ENCODE data around the gene MIR17HG.
"Not testable (repeated sequence)": the region's sequence is repeated elsewhere in the genome, so short reads cannot be mapped to it uniquely, and the experiment has no call there.

MIR17HG gene

DNA sequence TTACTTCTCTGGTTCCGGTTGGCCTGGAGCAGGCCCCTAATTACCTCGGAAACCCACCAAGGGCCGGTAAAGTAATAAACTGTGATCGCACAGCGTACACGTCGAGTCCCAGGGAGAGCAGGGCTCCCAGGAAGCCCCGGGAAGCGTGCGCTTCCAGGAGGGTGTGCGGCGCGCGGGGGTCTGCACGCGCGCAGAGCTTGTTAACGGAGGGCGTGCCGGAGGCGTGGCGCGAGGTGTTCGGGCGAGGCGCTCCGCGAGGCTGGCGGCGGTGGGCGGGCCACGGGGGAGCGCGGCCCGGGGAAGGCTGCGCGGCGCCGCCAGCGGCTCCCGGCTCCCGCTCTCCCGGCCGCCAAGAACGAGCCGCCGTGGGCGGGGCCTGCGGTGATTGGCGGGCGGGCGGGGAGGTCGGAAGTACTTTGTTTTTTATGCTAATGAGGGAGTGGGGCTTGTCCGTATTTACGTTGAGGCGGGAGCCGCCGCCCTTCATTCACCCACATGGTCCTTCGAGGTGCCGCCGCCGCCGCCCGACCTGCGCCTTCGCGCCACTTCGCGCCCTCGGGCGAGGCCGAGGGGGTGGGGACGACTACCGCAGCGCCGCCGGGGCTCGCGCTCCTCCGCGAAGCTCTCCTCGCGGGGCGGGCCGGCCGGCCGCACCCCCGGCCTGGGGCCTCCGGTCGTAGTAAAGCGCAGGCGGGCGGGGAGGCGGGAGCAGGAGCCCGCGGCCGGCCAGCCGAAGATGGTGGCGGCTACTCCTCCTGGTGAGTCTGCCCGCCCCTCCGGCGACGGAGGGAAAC lies at the start of gene MIR17HG:
Gene MIR17HG (plus strand): TSS at position 486 of the 794 bp plus-strand sequence.
- peak; percentile 94 for DNase-seq

DNA sequence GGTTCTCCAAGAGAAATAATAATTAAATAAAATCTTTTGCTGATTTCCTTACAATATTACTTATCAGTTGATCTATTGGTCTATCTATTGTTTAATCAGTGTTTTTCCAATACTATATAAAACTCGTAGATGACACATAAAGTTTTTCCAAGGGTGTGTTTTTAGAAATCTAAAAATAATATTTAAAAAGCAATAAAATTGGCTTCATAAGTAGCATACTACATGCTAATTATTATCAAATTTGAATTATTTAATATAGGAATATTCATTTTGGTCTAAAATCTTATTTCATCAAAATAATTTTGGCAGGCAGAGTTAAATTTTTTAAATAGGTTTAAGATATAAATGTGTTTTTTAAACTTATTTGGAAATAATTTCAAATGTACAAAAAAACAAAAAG lies 49.4 kb upstream of the MIR17HG start:
- DNase-seq: no peak

DNA sequence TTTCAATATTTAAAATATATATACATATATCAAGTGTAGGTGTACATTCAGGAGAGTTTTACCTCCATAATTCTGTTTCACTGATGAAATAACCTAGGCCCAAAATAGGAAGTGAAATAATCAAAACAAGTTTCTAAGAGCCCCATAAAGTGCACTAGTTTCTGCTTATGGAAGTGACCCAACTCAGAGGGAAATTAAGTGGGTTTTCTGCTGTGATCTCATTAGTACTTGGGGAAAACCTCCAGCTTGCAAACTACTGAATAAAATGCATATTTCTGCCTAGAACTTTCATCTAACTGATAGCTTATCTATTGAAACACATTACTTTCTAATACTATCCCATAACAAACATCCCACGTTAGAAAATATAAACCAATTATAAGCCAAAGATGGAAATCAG lies 45.4 kb upstream of the MIR17HG start:
- no peak for DNase-seq

DNA sequence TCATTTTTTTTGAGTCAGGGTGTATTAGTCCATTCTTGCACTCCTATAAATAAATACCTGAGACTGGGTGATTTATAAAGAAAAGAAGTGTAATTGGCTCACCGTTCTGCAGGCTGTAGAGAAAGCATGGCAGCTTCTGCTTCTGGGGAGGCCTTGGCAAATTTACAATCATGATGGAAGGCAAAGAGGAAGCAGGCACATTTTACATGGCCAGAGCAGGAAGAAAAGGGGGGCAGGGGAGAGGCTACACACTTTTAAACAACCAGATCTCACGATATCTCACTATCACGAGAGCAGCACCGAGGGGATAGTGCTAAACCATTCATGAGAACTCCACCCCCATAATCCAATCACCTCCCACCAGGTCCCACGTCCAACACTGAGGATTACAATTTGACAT lies 44.5 kb upstream of the MIR17HG start:
- no peak for DNase-seq

DNA sequence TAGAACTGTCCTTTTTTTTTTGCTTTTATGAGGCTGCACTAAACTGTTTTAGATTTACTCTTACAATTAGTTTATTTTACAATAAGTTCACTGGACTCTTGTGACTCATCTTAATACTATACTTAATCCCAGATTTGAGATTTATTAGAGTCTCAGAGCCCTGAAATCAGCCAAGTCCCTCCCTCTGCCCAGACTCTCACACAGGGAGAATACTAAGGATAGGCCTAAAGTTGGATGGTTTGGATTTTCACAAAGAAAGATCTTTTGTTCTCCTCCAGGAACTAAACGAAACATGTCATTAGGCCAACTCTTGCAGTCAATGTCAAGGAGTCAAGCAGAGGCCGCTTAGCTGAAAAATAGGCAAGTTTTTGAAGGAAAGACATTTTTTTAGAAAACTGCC lies 42.7 kb upstream of the MIR17HG start:
- no peak for DNase-seq

DNA sequence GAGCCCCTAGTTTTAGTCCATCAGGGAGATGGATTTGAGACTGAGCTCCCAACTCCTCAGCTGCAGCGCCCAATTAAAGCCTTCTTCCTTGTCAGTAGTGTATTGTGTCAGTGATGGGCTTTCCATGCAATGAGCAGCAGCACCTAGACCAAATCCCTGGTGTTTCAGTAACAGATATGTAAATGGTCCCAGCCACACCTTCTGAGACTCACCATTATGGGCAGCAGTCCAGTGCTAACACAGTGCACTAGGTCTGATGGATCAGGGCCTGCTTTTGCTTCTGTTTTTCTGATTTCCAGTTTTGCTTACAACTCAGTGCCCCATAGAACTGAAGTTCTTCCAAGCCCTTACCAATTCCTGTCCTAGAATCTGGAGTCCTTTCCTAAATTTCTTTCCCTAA lies 41.8 kb upstream of the MIR17HG start:
- DNase-seq: no peak

DNA sequence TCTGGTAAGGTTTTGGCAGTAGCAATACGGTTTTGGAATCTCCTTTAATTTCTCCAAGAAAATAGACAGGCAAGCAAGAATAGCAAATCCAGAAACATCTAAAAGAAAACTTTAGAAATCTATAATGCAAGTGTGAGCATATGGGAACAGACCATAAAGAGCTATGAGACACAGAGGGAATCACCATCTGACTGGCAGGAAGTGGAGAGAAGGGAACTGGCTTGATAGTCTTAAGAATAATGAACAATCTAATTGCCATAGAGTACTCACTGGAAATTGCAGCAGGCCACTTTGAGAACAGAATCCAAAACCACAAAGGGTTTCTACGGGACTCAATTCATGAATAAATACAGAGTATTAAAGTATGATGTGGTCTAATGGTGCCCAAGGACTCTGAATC lies 39.6 kb upstream of the MIR17HG start:
- DNase-seq: no peak

DNA sequence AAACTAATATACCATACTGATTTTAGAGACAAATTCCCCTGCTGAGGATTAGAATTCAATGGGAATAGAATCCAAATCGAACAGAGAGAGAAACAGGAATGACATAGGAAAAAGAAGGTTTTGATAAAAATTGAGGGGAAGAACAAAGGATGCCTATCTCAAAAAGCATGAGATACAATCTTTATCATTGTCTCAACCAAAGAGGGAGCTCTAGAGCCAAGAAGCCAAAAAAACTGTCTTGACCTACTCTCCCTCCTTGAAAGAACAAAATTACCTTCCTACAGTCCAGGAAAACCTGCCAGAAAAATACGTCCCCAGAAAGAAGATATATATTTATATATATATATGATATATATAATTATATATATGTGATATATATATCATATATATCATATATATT lies 39.2 kb upstream of the MIR17HG start:
- no peak for DNase-seq

DNA sequence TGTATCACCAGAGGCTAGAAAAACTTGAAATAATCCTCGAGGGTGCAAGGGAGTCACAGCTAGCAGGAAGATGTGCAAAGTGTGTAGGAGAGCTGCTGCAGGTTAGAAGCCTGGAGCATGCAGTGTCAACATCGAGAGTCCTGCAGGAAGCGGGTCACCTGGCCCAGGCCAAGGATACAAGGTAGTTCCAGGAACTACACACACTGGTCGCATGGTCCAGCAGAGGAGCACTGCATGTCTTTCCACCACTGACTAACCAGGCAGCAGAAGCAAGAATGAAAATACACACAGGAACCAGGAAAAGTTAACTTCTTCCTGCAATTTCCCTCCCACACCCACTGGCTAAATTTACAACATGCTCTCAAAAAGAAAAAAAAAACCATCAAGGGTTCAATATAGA lies 36.0 kb upstream of the MIR17HG start:
- DNase-seq: no peak

DNA sequence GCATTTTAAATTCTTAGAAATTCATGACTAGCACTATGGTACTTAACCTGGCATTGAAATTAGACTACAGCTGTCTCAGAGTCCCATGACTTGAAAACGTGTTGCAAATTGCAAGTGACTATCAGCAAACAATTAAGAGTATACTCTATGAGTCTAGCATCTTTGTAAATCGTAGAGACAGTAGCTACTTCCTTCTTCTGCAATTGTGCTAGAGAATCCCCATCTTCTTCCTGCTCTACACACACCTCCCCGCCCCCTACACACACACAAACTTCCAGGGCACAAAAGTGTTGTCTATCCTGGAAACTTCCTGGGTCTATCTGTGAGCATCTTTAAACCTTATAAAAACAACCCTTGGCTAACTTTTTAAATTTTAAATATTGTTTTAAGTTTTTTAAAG lies 35.2 kb upstream of the MIR17HG start:
- DNase-seq: no peak

DNA sequence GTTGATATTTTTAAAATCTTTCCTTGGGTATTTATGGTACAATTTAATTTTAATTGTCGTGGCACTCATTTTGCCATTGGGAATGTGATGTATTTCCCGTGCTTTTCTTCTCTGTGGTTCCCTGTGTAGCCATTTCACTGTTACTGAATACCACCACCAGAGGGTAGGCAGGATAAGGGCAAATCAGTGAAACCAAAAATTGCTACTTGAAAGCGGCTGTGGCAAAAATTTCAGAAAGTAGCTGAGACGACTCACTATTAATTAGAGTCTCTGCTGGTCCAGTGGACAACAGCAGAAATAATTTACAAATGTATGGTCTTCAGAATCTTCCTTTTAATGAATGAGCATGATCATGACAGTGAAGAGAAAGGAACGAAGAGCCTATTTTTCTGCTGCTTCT lies 34.4 kb upstream of the MIR17HG start:
- DNase-seq: no peak

DNA sequence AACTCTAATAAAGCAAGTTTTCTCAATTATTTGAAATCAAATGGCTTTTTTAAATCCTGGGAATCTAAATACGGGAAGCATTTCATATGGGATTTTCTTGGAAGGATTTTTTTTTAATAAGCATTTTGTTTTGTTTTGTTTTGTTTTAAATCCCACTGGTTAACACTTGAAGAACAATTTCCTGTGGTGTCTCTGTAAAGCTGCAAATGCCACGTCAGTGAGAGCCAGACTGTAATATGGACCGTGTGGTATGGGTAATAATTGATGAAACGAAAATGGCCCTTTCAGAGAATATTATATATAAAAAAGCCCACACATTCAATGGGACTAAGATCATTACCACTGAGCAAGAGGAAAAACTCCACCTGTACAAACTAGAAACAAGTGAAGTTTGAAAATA lies 33.9 kb upstream of the MIR17HG start:
- DNase-seq: no peak

DNA sequence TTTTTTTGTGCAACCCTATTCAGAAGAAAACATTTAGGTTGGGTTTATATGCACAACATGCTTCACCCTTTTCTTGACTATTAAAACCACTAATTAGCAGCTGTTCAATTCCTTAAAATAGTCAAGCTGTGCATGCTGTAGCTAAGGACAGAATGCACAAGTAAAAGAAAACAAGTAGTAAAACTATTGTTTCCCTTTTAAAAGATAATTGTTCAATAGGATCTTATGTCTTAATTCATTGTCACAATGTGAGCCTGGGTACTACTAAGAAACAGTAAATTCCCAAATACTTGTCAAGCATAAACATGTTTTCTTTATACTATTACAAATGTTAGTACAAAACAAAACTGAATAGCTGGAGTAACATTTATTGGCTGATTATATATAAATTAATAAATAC lies 32.6 kb upstream of the MIR17HG start:
- DNase-seq: no peak

DNA sequence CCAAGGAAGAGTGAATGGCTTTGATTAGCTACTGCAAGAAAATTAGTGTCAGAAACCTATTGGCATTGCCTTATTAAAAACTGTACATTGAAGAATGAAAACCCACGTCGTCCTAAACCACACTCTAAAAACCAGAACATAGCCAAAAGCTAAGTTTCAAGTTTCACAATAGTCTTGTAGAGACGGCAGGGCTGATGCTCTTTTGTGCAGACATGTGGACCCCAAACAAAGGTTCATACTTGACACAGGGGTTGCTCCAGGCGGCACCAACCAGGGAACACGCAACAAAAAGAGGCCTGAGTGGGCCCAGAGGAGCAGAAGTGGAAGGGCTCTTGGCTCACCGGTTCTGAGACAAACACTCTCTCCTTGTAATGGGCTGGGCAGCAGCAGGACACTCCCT lies 28.6 kb upstream of the MIR17HG start:
- no peak for DNase-seq

DNA sequence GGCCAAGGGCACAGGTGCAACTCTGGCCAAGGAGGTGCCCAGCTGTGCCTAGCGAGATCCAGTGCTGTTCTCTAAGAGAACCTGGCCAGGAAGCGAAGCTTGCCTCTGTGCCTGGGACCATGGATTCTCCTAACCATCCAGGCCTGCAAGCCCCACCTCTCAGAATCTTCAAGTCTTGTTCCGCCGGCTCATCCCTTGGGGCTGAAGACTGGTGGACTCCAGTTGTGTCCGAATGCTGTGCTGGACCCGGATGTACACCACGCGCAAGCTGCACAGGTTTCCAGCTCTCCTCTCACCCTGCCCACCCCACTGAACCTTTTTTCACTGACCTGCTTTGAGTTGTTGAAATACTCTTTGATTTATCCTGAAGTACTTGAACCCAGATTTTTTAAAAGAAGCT lies 27.5 kb upstream of the MIR17HG start:
- no peak for DNase-seq

DNA sequence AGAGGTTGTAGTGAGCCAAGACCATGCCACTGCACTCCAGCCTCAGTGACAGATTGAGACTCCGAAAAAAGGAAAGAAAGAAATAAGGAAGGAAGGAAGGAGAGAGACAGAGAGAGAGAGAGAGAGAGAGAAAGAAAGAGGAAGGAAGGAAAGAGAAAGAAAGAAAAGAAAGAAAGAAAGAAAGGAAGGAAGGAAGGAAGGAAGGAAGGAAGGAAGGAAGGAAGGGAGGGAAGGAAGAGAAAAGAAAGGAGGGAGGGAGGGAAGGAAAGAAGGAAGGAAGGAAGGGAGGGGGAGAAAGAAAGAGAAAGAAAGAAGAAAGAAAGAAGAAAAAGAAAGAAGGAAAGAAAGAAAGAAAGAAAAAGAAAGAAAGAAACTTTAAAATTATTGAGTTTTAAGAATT lies 26.5 kb upstream of the MIR17HG start:
- DNase-seq: not testable (repeated sequence)

DNA sequence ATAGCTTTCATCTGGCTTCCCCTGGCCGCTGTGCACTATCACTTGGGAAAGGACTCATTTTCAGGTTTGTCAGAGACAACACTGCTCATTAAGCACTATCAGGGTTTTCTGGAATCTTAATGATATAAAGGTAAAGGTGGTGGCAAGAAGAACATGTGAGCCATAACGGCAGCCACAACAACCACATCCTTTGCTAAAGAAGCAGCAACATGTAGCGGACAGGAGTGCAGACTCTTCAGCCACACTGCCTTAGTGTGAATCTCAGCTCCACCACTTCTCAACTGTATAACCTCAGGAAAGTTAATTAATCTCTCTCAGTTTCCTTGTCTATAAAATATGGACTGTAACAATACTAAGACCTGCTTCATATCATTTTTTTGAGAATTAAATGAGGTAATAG lies 24.1 kb upstream of the MIR17HG start:
- DNase-seq: no peak

DNA sequence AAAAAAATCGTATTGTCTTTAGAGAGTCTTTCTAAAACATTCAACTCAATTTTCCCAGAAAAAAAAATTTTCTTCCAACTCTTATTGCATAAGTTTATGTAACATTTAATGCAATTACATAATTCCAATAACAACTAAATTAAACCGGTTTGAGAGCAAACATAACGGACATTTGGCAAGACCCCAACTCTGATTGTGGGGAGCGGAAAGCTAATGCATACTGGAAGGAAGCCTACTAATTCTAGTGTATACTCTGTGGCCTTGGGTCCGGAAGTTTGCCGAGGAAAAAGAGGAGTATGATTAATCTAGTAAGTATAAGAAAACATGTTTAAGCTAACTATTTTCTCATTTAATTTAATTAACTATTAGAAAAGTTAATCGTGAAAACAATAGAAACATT lies 21.3 kb upstream of the MIR17HG start:
- no peak for DNase-seq

DNA sequence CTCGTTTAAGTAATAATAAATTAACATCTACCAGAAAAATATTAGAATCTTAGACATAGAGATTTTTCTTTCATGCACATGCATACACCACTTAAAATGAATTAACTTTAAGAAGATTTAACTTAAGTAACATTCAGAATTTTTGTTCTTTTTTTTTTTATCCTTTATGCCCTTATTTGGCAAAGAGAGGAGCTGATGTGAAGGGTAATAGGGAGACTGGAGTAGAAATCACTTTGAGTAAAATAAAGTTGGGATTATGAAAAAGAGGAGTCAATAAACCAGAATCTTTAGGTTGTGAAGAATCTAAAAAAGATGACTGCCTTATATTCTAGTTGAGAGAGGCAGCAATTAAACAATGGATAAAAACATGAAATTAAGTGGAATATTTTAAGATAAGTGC lies 18.8 kb upstream of the MIR17HG start:
- no peak for DNase-seq

DNA sequence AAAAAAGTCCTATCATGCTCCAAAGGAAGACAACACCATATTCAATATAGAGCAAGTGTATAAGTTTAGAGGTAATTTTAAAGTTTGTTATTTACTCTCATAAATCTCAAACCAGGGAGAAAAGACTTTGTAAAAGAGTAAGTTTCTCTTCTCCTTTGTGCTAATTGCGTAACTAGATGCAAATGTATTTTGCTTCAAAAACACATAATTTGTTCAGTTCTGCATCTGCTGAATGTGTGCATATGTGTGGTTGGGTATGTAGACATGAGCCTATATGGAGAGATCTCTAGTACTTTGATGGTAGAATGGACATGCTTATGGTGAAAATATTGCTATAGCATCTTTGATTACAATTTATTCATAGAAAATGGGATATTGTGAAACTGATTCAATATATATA lies 17.8 kb upstream of the MIR17HG start:
- DNase-seq: no peak

DNA sequence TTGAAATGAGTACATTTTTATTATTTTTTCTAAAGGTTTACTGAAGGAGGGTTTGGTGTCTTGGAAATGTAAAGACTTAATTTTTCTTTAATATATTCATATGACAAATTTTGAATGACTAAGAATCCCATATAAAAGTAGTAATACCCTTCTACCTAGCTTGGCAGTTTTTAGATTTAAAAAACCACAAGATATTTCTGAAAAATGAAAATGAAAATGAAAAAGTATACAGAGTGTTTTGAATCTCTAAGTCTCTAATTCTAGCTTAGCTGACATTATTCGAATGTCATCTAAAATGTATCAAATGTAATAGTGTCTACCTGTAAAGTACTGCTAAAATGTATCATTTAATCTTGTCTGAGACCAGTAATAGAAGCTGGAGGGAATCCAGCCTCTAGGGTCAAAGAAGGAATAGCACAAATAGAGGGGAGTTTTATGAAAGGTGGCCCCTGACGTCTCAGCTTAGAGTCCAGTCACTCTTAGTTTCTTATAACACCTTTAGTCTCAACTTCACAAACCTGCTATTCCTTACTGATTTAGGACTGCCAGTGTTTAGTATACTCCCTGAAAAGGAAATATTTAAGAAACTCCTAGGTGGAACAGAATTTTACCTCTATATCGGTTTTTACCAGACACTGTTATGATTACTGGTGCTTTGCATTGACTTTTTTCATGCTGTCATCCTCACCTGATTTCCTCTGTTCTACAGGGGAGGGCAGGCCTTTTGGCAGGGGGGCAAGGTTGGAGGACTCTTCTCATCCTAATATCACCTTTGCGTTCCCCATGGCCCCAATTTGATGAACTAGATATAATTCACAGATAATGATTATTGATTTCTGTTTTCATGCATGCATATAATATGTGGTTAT lies 16.2 kb upstream of the MIR17HG start:
- DNase-seq: no peak

DNA sequence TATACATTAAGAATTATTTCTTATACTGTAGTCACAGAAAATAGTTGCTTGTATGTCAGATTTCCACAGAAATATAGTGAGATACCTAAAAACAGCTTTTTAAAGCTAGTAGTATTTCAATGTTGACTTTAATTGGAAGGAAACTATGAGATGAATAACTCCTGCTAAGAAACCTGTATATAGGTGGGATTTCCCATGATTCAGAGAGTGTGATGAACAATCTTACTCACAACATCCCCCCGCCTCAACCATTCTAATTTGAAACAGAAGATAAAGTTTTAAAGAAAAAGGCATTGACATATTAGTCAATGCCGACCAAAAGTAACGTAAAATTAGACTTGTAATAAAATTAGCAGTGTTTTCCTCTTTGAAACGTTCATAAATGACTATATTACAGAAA lies 1.4 kb upstream of the MIR17HG start:
- no peak for DNase-seq

DNA sequence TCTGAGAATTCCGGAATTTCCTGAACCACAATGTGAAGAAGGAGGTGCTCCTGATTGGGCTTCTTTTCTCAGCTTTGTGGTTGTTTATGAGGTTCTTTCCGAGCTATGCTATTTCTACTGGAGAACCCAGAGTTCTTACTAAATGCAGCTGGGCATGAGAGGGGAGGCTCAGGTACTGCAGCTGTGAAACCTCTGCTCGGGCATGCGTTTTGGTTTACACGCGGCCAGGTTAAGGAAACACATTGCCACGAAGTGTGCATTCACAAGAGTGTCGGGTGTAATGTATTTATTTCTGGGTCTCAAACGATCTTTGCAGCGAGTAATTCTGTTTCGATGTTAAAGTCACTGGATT lies 661 bp upstream of the MIR17HG start:
- peak; percentile 75 for DNase-seq

Data from activated CD8-positive, alpha-beta memory T cell treated with anti-CD3 and anti-CD28 coated beads, Interleukin-2, amount 50 U/mL, for 48 hours (primary cell).